Neural cell (in vitro differentiated cells): Measurements from ENCODE around the gene TLE2. TPM values are rescaled to one million over a fixed set of nuclear protein-coding genes. Genes with fewer than 3 reads are reported as not detected.

Experiments used
- H2AFZ ChIP-seq: fragments of 200-600, 300-800 bp; sonication (generic), shearing (Covaris generic); 2 replicates; pipeline ENCODE4 v1.6.0; 2014; ENCODE audit warnings: low read depth, mild to moderate bottlenecking, antibody characterized with exemption, low read length, moderate library complexity
- H3F3A ChIP-seq: fragments of 200-600 bp; shearing (Covaris generic); 2 replicates; pipeline ENCODE4 v1.6.1; 2016; ENCODE audit warnings: mild to moderate bottlenecking, moderate library complexity, mixed read lengths, antibody characterized with exemption, low read length; ENCODE audit not compliant: insufficient read depth, poor library complexity, severe bottlenecking
- H3K27ac ChIP-seq: fragments of 200-600, 300-800 bp; sonication (generic), shearing (Covaris generic); 2 replicates; pipeline ENCODE4 v1.5.1; 2014; ENCODE audit warnings: mild to moderate bottlenecking, low read length, moderate library complexity
- H3K27me3 ChIP-seq: fragments of 300-800, 200-600 bp; sonication (generic), shearing (Covaris generic); 2 replicates; pipeline ENCODE4 v1.6.0; 2014; ENCODE audit warnings: mild to moderate bottlenecking, low read depth, low read length, moderate library complexity; ENCODE audit not compliant: insufficient read depth
- H3K36me3 ChIP-seq: fragments of 300-800, 200-600 bp; sonication (generic), shearing (Covaris generic); 2 replicates; pipeline ENCODE4 v1.5.1; 2014; ENCODE audit warnings: mild to moderate bottlenecking, antibody characterized with exemption, low read length, moderate library complexity; ENCODE audit not compliant: insufficient read depth
- H3K4me2 ChIP-seq: fragments of 300-800, 200-600 bp; sonication (generic), shearing (Covaris generic); 2 replicates; pipeline ENCODE4 v1.6.0; 2014; ENCODE audit warnings: mild to moderate bottlenecking, low read length
- H3K4me3 ChIP-seq: fragments of 300-800, 200-600 bp; sonication (generic), shearing (Covaris generic); 2 replicates; pipeline ENCODE4 v1.5.1; 2014; ENCODE audit warnings: mild to moderate bottlenecking, low read length, moderate library complexity
- H3K79me2 ChIP-seq: fragments of 200-600 bp; shearing (Covaris generic); replicated peaks from 2 replicates; pipeline ENCODE4 v1.6.0; 2014; ENCODE audit warnings: mild to moderate bottlenecking, low read length, moderate library complexity; ENCODE audit not compliant: insufficient read depth
- H3K9ac ChIP-seq: fragments of 300-800, 200-600 bp; sonication (generic), shearing (Covaris generic); 2 replicates; pipeline ENCODE4 v1.6.1; 2016; ENCODE audit warnings: mild to moderate bottlenecking, low read length, mixed read lengths
- H3K9me2 ChIP-seq: fragments of 200-600 bp; shearing (Covaris generic); 2 replicates; pipeline ENCODE4 v1.6.1; 2016; ENCODE audit warnings: mild to moderate bottlenecking, low read length, mixed read lengths; ENCODE audit not compliant: insufficient read depth
- H3K9me3 ChIP-seq: fragments of 200-600, 300-800 bp; sonication (generic), shearing (Covaris generic); 2 replicates; pipeline ENCODE4 v1.6.1; 2016; ENCODE audit warnings: mild to moderate bottlenecking, mixed run types, low read length, moderate library complexity, mixed read lengths
- H4K20me1 ChIP-seq: fragments of 200-600 bp; shearing (Covaris generic); 2 replicates; pipeline ENCODE4 v1.6.1; 2016; ENCODE audit warnings: mild to moderate bottlenecking, mixed run types; ENCODE audit not compliant: insufficient read depth
- EP300 ChIP-seq: fragments of 450-650 bp; conservative IDR thresholded peaks from 2 replicates; pipeline ENCODE4 v1.6.1; 2014; ENCODE audit warnings: antibody characterized with exemption, mild to moderate bottlenecking, moderate library complexity; ENCODE audit not compliant: poor library complexity, severe bottlenecking
- EZH2 ChIP-seq: fragments of 200-600, 300-800 bp; shearing (Covaris generic), sonication (generic); IDR thresholded peaks from 2 replicates; pipeline ENCODE4 v1.6.1; 2014; ENCODE audit warnings: antibody characterized with exemption, low read length, borderline replicate concordance, mild to moderate bottlenecking; ENCODE audit not compliant: insufficient read depth, poor library complexity, severe bottlenecking
- MXI1 ChIP-seq: fragments of 450-650 bp; conservative IDR thresholded peaks from 2 replicates; pipeline ENCODE4 v1.6.1; 2014; ENCODE audit warnings: antibody characterized with exemption, mild to moderate bottlenecking; ENCODE audit not compliant: poor library complexity, severe bottlenecking
- POLR2AphosphoS5 ChIP-seq: IDR thresholded peaks from 2 replicates; pipeline ENCODE4 v1.6.1; 2012
- RAD21 ChIP-seq: fragments of 450-650 bp; conservative IDR thresholded peaks from 2 replicates; pipeline ENCODE4 v1.6.1; 2014; ENCODE audit warnings: antibody characterized with exemption, mild to moderate bottlenecking, moderate library complexity
- SMC3 ChIP-seq: fragments of 450-650 bp; conservative IDR thresholded peaks from 2 replicates; pipeline ENCODE4 v1.6.1; 2014; ENCODE audit warnings: antibody characterized with exemption, mild to moderate bottlenecking, moderate library complexity; ENCODE audit not compliant: poor library complexity
- TAF1 ChIP-seq: IDR thresholded peaks from 2 replicates; pipeline ENCODE4 v1.6.1; 2012; ENCODE audit warnings: low read depth
- polyA plus RNA-seq: library from polyadenylated mRNA; depleted of rRNA; stranded (reverse); fragments of >200 nt; gene quantifications from 2 replicates; pipeline ENCODE4 v1.2.3, GENCODE V29; 2014
- TF ChIP-seq, protein P1 (sequence below): IDR thresholded peaks from 2 replicates; pipeline ENCODE4 v1.6.1; 2012; ENCODE audit warnings: borderline replicate concordance
- TF ChIP-seq, protein P2 (sequence below): fragments of 450-650 bp; IDR thresholded peaks from 2 replicates; pipeline ENCODE4 v1.5.1; 2014; ENCODE audit warnings: antibody characterized with exemption, mild to moderate bottlenecking, moderate library complexity; ENCODE audit not compliant: poor library complexity, severe bottlenecking

Gene TLE2
- polyA plus RNA-seq, 1 donor from 2014 or later = 7.0 TPM

DNA sequence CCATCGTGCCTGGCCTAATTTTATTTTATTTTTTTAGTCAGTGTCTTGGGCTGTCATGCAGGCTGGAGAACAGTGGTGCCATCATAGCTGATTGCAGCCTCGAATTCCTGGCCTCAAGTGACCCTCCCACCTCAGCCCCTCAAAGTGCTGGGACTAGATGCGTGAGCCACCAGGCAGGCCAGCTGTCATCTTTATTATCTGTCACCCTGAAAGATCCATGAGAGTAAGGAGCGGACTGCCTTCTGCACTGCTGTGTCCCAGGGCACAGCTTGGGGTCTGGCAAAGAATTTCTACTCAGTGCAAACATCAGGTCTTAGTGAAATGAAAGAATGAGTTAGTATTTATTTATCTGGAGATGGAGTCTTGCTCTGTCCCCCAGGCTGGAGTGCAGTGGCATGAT, 42.7 kb upstream of the TLE2 start:
- H3K9me2 ChIP-seq = no peaks in the 10 kb centered on the region
- no peak overlapping the region for H2AFZ ChIP-seq
- no peaks in the 10 kb centered on the region for H3K79me2 ChIP-seq
- H3K27ac ChIP-seq = no peak overlapping the region
- H3K9me3 ChIP-seq = no peaks in the 10 kb centered on the region
- H3K4me3 ChIP-seq = no peak overlapping the region
- no peaks in the 10 kb centered on the region for H3F3A ChIP-seq
- no peak overlapping the region for H3K9ac ChIP-seq
- H3K36me3 ChIP-seq = no peaks in the 10 kb centered on the region
- no peaks in the 10 kb centered on the region for H3K27me3 ChIP-seq
- no peaks in the 10 kb centered on the region for H4K20me1 ChIP-seq
- no peak for TF ChIP-seq EP300
- TF ChIP-seq, protein P1, sequence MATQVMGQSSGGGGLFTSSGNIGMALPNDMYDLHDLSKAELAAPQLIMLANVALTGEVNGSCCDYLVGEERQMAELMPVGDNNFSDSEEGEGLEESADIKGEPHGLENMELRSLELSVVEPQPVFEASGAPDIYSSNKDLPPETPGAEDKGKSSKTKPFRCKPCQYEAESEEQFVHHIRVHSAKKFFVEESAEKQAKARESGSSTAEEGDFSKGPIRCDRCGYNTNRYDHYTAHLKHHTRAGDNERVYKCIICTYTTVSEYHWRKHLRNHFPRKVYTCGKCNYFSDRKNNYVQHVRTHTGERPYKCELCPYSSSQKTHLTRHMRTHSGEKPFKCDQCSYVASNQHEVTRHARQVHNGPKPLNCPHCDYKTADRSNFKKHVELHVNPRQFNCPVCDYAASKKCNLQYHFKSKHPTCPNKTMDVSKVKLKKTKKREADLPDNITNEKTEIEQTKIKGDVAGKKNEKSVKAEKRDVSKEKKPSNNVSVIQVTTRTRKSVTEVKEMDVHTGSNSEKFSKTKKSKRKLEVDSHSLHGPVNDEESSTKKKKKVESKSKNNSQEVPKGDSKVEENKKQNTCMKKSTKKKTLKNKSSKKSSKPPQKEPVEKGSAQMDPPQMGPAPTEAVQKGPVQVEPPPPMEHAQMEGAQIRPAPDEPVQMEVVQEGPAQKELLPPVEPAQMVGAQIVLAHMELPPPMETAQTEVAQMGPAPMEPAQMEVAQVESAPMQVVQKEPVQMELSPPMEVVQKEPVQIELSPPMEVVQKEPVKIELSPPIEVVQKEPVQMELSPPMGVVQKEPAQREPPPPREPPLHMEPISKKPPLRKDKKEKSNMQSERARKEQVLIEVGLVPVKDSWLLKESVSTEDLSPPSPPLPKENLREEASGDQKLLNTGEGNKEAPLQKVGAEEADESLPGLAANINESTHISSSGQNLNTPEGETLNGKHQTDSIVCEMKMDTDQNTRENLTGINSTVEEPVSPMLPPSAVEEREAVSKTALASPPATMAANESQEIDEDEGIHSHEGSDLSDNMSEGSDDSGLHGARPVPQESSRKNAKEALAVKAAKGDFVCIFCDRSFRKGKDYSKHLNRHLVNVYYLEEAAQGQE = no peak
- no peak for TF ChIP-seq RAD21
- no peak for TF ChIP-seq POLR2AphosphoS5
- TF ChIP-seq SMC3 = no peak
- TF ChIP-seq, protein P2, sequence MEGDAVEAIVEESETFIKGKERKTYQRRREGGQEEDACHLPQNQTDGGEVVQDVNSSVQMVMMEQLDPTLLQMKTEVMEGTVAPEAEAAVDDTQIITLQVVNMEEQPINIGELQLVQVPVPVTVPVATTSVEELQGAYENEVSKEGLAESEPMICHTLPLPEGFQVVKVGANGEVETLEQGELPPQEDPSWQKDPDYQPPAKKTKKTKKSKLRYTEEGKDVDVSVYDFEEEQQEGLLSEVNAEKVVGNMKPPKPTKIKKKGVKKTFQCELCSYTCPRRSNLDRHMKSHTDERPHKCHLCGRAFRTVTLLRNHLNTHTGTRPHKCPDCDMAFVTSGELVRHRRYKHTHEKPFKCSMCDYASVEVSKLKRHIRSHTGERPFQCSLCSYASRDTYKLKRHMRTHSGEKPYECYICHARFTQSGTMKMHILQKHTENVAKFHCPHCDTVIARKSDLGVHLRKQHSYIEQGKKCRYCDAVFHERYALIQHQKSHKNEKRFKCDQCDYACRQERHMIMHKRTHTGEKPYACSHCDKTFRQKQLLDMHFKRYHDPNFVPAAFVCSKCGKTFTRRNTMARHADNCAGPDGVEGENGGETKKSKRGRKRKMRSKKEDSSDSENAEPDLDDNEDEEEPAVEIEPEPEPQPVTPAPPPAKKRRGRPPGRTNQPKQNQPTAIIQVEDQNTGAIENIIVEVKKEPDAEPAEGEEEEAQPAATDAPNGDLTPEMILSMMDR = no peak
- no peak for TF ChIP-seq MXI1
- no peak for TF ChIP-seq EZH2
- no peak for TF ChIP-seq TAF1
- H3K4me2 ChIP-seq = no peak overlapping the region

DNA sequence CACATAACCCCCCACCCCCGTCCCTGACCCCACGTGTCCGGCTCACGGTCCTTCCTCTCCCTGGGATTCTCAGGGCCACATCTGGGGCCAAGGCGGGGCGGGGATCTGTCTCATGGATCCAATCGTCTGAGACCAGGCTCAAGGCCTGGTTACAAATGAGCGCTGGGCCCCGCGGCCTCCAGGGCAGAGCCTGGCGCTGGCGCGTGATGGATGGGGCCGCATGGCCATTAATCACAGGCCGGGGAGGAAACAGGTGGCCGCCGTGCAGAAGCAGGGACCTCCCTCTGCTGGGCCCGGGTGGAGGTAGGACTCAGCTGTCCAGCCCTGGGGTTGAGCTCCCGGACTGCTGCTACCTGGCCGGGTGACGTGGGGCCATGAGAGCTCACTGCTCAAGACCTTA, 39.0 kb upstream of the TLE2 start:
- no peaks in the 10 kb centered on the region for H3K9me2 ChIP-seq
- TF ChIP-seq POLR2AphosphoS5 (no peak), RAD21 (no peak)
- H3K4me2 ChIP-seq = no peak overlapping the region
- no peak overlapping the region for H3K27ac ChIP-seq
- H3F3A ChIP-seq = no peaks in the 10 kb centered on the region
- no peak overlapping the region for H3K4me3 ChIP-seq
- no peaks in the 10 kb centered on the region for H4K20me1 ChIP-seq
- H2AFZ ChIP-seq = no peak overlapping the region
- H3K27me3 ChIP-seq = no peaks in the 10 kb centered on the region
- H3K36me3 ChIP-seq = no peaks in the 10 kb centered on the region
- H3K79me2 ChIP-seq = no peaks in the 10 kb centered on the region
- no peak overlapping the region for H3K9ac ChIP-seq
- no peaks in the 10 kb centered on the region for H3K9me3 ChIP-seq

DNA sequence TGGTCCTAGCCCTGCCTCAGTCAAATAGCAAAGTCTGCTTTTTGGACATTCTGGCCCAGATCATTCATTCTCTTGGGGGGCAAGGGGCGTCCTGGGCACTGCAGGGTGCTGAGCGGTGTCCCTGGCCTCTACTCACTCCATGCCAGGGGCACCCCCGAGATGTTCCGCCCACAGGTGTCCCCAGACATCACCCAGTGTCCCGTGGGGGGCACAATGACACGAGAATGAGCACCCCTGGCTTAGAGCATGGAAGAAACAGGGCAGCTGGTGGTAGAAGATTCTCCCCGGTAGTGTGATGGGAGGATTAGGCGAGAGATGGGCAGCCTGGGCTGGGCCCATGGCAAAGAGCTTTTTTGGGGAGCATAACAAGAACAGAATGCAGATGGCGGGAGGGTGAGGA, 38.5 kb upstream of the TLE2 start:
- no peaks in the 10 kb centered on the region for H3K27me3 ChIP-seq
- TF ChIP-seq RAD21 = no peak
- no peak for TF ChIP-seq EP300
- no peak for TF ChIP-seq POLR2AphosphoS5
- TF ChIP-seq TAF1 = no peak
- no peak for TF ChIP-seq EZH2
- no peak for TF ChIP-seq MXI1
- H3K4me2 ChIP-seq = no peak overlapping the region
- no peak overlapping the region for H3K9ac ChIP-seq
- H2AFZ ChIP-seq = no peak overlapping the region
- H3K9me2 ChIP-seq = no peaks in the 10 kb centered on the region
- H3F3A ChIP-seq = no peaks in the 10 kb centered on the region
- H3K79me2 ChIP-seq = no peaks in the 10 kb centered on the region
- no peaks in the 10 kb centered on the region for H4K20me1 ChIP-seq
- no peaks in the 10 kb centered on the region for H3K36me3 ChIP-seq
- no peaks in the 10 kb centered on the region for H3K9me3 ChIP-seq
- no peak overlapping the region for H3K4me3 ChIP-seq
- no peak overlapping the region for H3K27ac ChIP-seq
